Fibroblast of mammary gland (primary cell): ENCODE data around the gene HLA-DRB1.
"Not testable (repeated sequence)": the region's sequence is repeated elsewhere in the genome, so short reads cannot be mapped to it uniquely, and the experiment has no call there.

Experiments
- DNase-seq: peaks from one replicate; pipeline ENCODE4 v3.0.0-alpha.2; 2010; ENCODE audit warnings: low read depth
- H3K4me3 ChIP-seq: 2 replicates; pipeline ENCODE4 v1.5.1; 2011; ENCODE audit warnings: low read depth, mild to moderate bottlenecking, low read length, moderate library complexity; ENCODE audit not compliant: control insufficient read depth
- CTCF ChIP-seq: conservative IDR thresholded peaks from 2 replicates; pipeline ENCODE4 v1.5.1; 2011; ENCODE audit warnings: low read depth, low read length, inconsistent platforms; ENCODE audit not compliant: control insufficient read depth, insufficient read depth

HLA-DRB1 gene

DNA sequence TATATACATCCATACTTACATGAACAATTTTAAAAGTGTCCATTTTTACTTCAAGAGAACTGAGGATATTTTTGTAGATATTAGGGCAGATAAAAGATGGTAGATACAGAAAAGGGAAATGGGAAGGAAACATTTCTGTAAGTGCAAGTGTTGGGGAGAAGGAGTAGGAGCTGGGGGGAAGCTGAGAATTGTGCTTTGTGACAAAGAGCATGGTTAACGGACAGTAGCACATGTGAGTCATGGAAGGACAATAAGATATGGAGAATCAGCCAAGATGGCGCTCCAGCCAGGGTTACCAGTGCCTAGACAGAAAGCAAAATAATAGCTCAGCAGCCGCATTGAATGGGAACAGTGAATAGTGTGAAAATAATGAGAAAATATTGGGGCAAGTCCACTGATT is 12.7 kb upstream of the HLA-DRB1 start:
- no peak for TF ChIP-seq CTCF
- no peak overlapping the region for H3K4me3 ChIP-seq
- DNase-seq: no peak

GRCh38 chr6:32597024-32597423 is 7.4 kb upstream of the HLA-DRB1 start:
- no peak overlapping the region for H3K4me3 ChIP-seq
- no peak for DNase-seq
- no peak for TF ChIP-seq CTCF

GRCh38 chr6:32590713-32591112 is 1.1 kb upstream of the HLA-DRB1 start:
- DNase-seq, H3K4me3 ChIP-seq: not testable (repeated sequence)

GRCh38 chr6:32588156-32588555 is 1.5 kb downstream of the HLA-DRB1 start:
- H3K4me3 ChIP-seq: no peak overlapping the region
- TF ChIP-seq CTCF: no peak
- no peak for DNase-seq

DNA sequence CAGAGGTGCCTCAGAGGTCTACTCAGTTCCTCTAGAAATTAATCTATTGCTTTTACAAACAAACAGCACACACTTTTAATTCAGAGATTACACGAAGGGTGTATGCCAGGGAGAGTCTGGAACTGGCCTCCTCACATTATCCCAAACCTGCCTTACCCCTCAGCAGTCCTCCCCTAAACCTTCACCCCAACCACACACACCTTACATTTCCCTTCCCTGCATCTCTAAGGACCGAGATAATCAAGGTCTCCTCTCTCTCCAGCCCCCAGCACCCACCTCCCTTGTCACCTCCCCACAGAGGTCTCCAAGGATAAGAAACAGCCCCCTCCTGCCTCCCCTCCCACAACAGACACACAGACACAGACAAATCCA is 6.1 kb downstream of the HLA-DRB1 start:
- TF ChIP-seq CTCF: no peak
- no peak for DNase-seq
- no peak overlapping the region for H3K4me3 ChIP-seq

- no peak for DNase-seq
- no peak for TF ChIP-seq CTCF
- H3K4me3 ChIP-seq: no peak overlapping the region
Measured at GRCh38 chr6:32581315-32582095, 8.1 kb downstream of the HLA-DRB1 start.

DNA sequence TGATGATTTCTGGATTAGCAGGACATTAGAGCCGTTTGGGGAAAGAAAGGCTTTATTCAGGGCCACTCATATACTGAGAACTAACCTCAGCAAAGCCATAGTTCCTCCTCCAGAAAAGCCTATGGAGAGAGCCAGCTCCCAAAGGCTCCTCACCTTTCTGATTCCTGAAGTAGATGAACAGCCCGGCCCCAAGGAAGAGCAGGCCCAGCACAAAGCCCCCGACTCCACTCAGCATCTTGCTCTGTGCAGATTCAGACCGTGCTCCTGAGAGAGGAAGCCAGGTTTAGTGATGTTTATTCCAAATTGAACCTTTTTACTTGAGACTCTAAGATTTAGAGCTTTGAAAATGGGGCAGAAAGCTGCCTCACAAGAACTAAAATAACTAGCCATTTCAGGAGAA is 9.1 kb downstream of the HLA-DRB1 start:
- no peak for DNase-seq
- no peak overlapping the region for H3K4me3 ChIP-seq
- no peak for TF ChIP-seq CTCF
